Psoas muscle (tissue), 8 donors: ENCODE results near the gene TRIP10. TPM values are rescaled to one million over a fixed set of nuclear protein-coding genes. Genes with fewer than 3 reads are reported as not detected.
A peak's percentile ranks its signal among the peaks of the same experiment; 100 is the strongest.
"Not testable (repeated sequence)": the region's sequence is repeated elsewhere in the genome, so short reads cannot be mapped to it uniquely, and the experiment has no call there.

Source experiments
- ATAC-seq, 4 donors: fragments of 200-7000 bp; cut with Tn5 transposase; one replicate each; pipeline ENCODE4 v1.9.1; 2020; ENCODE audit warnings: moderate library complexity in 3 of 4, mild to moderate bottlenecking in 2 of 4
- DNase-seq, 2 donors: peaks; one replicate each; pipeline ENCODE4 v3.0.0-alpha.2; 2020
- H3K27ac ChIP-seq: fragments of 200-600 bp; one replicate; pipeline ENCODE4 v1.8.0; 2022
- H3K27me3 ChIP-seq, 3 donors: fragments of 200-600 bp in 1 of 3; one replicate each; pipeline versions ENCODE4 v1.6.1 to v1.8.0; 2013 to 2022; ENCODE audit warnings: low read length in 2 of 3, mild to moderate bottlenecking in 2 of 3, moderate library complexity in 1 of 3; ENCODE audit not compliant: insufficient read depth in 3 of 3
- H3K36me3 ChIP-seq, 2 donors: fragments of 200-600 bp in 1 of 2; one replicate each; pipeline versions ENCODE4 v1.6.1 to v1.8.0; 2013 to 2022; ENCODE audit warnings: low read depth in 1 of 2, mild to moderate bottlenecking in 1 of 2, moderate library complexity in 1 of 2; ENCODE audit not compliant: insufficient read depth in 1 of 2
- H3K4me1 ChIP-seq: fragments of 200-600 bp; one replicate; pipeline ENCODE4 v1.8.0; 2022
- H3K4me3 ChIP-seq: fragments of 200-600 bp; one replicate; pipeline ENCODE4 v1.8.0; 2022; ENCODE audit warnings: mild to moderate bottlenecking
- H3K9me3 ChIP-seq: fragments of 200-600 bp; one replicate; pipeline ENCODE4 v1.8.0; 2022
- WGBS, 3 donors: extraction: QIAGEN DNeasy Blood & Tissue Kit; methylation state at CpG; one replicate each; pipeline versions ENCODE4 v1.1.6 to v1.1.7; 2013; 5-methylcytosine and 5-hydroxymethylcytosine counted together
- intact Hi-C, 2 donors: fragments of 100-400 bp; cut with DNase I; formaldehyde crosslinking; loops; one replicate each; pipeline versions ENCODE4 v1.11.0 to v1.14.2; 2022
- polyA plus RNA-seq, 3 donors: library from polyadenylated mRNA; stranded (reverse); fragments of 200-250 nt; gene quantifications; one replicate each; pipeline ENCODE4 v1.2.3, GENCODE V29; 2013
- total RNA-seq, 4 donors: library from RNA; stranded (reverse); fragmentation: NEBNext Ultra II Directional in 2 of 4; extraction: Animal tissue kit (Norgen Biotek cat#: 25700) in 2 of 4; gene quantifications; one replicate each; pipeline versions ENCODE4 v1.2.1 to v1.2.4, GENCODE V29; 2021 to 2023
- TF ChIP-seq, protein P1 (sequence below): fragments of 200-600 bp; IDR thresholded peaks from one replicate; pipeline ENCODE4 v1.8.0; 2022; ENCODE audit warnings: antibody characterized with exemption
- donor health status: healthy with polysubstance abuse.
- donor health status: DM: no; HTN: no; CAD: no; lungs with moderate emphysema.
- donor health status: Bipolar disorder and iron deficiency.
- donor health status: healthy.
- donor health status: DM: yes; HTN: yes; CAD: no.
- donor health status: DM: no; HTN: no; CAD: no.
- donor health status: DM: no; HTN: no; CAD: no.
- donor health status: DM: yes; HTN: yes; CAD: no.

The TRIP10 gene
- total and polyA plus RNA-seq, 7 donors = 104 to 297 (median 230) TPM

GRCh38 chr19:6743066-6743465 is 3.6 kb downstream of the TRIP10 start:
- Histone ChIP-seq H3K9me3 (no peaks in the 10 kb centered on the region), H3K27ac (peak overlapping the region; percentile 79), H3K36me3 (peaks cover 4 to 54% of the 10 kb centered on the region in 2 donors), H3K27me3 (no peaks in the 10 kb centered on the region), H3K4me1 (peaks cover 73% of the 10 kb centered on the region), H3K4me3 (no peak overlapping the region)
- intact Hi-C loops = loop anchor here in 1 of 2 donors (10.0 kb wide), 1 partner anchor 368 kb away; the partner anchor contains the start of genes ALKBH7 and PSPN
- 51 to 54% (median 54%) methylated on average over 7 of the region's 7 CpGs for WGBS, 3 donors
- no peak for DNase-seq
- TF ChIP-seq, protein P1, sequence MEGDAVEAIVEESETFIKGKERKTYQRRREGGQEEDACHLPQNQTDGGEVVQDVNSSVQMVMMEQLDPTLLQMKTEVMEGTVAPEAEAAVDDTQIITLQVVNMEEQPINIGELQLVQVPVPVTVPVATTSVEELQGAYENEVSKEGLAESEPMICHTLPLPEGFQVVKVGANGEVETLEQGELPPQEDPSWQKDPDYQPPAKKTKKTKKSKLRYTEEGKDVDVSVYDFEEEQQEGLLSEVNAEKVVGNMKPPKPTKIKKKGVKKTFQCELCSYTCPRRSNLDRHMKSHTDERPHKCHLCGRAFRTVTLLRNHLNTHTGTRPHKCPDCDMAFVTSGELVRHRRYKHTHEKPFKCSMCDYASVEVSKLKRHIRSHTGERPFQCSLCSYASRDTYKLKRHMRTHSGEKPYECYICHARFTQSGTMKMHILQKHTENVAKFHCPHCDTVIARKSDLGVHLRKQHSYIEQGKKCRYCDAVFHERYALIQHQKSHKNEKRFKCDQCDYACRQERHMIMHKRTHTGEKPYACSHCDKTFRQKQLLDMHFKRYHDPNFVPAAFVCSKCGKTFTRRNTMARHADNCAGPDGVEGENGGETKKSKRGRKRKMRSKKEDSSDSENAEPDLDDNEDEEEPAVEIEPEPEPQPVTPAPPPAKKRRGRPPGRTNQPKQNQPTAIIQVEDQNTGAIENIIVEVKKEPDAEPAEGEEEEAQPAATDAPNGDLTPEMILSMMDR = no peak
- ATAC-seq = no peak

DNA sequence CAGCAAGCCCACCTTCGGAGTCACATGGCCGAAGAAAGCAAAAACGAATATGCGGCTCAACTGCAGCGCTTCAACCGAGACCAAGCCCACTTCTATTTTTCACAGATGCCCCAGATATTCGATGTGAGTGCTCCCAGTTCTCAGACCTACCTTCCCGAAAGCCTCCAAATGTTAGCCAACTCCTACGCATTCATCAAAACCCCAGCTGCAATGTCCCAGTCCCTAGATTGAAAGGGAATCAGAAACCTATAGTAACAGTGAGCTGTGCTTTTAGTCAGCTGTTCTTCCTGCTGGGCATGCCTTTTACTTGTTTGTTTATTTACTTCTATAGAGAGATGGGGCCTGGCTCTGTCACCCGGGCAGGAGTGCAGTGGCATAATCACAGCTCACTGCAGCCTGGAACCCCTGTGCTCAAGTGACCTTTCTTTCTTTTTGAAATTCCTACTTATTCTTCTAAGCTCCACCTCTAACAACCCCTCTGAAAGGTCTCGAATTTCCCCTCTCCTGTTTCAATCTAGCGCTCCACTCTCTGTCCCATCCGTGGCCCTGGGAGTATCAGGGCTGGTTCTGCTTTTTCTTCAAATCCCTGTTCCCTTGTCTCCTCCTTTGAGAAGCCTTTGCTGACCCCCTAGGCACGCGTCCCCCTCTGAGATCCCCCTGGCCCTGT is 4.4 kb downstream of the TRIP10 start:
- intact Hi-C loops = loop anchor here in 1 of 2 donors (10.0 kb wide), 1 partner anchor 369 kb away; the partner anchor contains the start of genes ALKBH7 and PSPN
- TF ChIP-seq, protein P1 = no peak
- 75 to 82% (median 79%) methylated on average over 15 of the region's 15 CpGs for WGBS, 3 donors
- Histone ChIP-seq H3K27me3 (no peaks in the 10 kb centered on the region), H3K4me1 (peaks cover 72% of the 10 kb centered on the region), H3K27ac (peak overlapping the region; percentile 79), H3K36me3 (peaks cover 4 to 62% of the 10 kb centered on the region in 2 donors), H3K4me3 (peak overlapping the region; percentile 46), H3K9me3 (no peaks in the 10 kb centered on the region)
- ATAC-seq (no peak), DNase-seq (no peak)

GRCh38 chr19:6744381-6745301 is 5.2 kb downstream of the TRIP10 start:
- H3K4me3 ChIP-seq = peak overlapping the region; percentile 46
- DNase-seq (peak; percentile 91 to 95), ATAC-seq (peak; percentile 75 to 86 (median 79))
- intact Hi-C loops = loop anchor here in 1 of 2 donors (10.0 kb wide), 1 partner anchor 370 kb away; the partner anchor contains the start of genes ALKBH7 and PSPN
- WGBS, 3 donors = 9 to 21% (median 13%) methylated on average over 40 to 41 of the region's 41 CpGs
- H3K4me1 ChIP-seq = peaks cover 68% of the 10 kb centered on the region
- peaks cover 4 to 70% of the 10 kb centered on the region in 2 donors for H3K36me3 ChIP-seq
- peak overlapping the region; percentile 79 for H3K27ac ChIP-seq
- TF ChIP-seq, protein P1 = no peak
- no peaks in the 10 kb centered on the region for H3K27me3 ChIP-seq
- H3K9me3 ChIP-seq = no peaks in the 10 kb centered on the region

DNA sequence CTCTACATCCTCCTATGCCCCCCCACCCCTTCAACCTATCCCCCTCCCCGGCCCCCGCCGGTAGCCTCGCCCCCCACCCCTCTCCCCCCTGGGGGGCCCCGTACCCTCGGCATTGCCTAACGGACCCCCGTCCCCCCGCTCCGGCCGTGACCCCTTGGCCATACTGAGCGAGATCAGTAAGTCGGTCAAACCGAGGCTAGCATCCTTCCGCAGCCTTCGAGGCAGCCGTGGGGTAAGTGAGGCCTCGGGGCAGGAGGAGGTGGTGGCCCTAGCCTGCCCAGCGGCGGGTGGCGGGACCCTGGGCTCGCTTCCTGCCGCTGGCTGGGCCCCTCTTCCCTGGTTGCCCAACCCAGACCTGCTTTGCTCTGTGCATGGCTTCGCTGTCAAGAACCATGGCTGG is 6.5 kb downstream of the TRIP10 start:
- WGBS, 3 donors = 93 to 95% (median 94%) methylated on average over 23 to 24 of the region's 24 CpGs
- TF ChIP-seq, protein P1 = no peak
- Histone ChIP-seq H3K27ac (peak overlapping the region; percentile 41), H3K9me3 (no peaks in the 10 kb centered on the region), H3K4me1 (peaks cover 68% of the 10 kb centered on the region), H3K4me3 (no peak overlapping the region), H3K36me3 (peaks cover 6 to 83% of the 10 kb centered on the region in 2 donors), H3K27me3 (no peaks in the 10 kb centered on the region)
- no peak for DNase-seq
- intact Hi-C loops = loop anchor here in 1 of 2 donors (10.0 kb wide), 1 partner anchor 371 kb away; the partner anchor contains the start of genes ALKBH7 and PSPN
- ATAC-seq = no peak

- 29 to 54% (median 29%) methylated on average over 10 of the region's 10 CpGs for WGBS, 3 donors
- not testable (repeated sequence) for ATAC-seq, H3K9me3 ChIP-seq, H3K27me3 ChIP-seq, H3K4me3 ChIP-seq
- Histone ChIP-seq H3K4me1 (peaks cover 45% of the 10 kb centered on the region), H3K36me3 (peaks cover 7 to 90% of the 10 kb centered on the region in 2 donors), H3K27ac (peak overlapping the region; percentile 46)
- peak in 1 of 2 donors; percentile 72 for DNase-seq
- intact Hi-C loops = loop anchor here in 1 of 2 donors (10.0 kb wide), 1 partner anchor 374 kb away; the partner anchor contains the start of genes ALKBH7 and PSPN
Observed at GRCh38 chr19:6748543-6748942, 9.1 kb downstream of the TRIP10 start.
